Measurements from ENCODE around the gene KLRF2.
A peak's percentile ranks its signal among the peaks of the same experiment; 100 is the strongest.

DNA sequence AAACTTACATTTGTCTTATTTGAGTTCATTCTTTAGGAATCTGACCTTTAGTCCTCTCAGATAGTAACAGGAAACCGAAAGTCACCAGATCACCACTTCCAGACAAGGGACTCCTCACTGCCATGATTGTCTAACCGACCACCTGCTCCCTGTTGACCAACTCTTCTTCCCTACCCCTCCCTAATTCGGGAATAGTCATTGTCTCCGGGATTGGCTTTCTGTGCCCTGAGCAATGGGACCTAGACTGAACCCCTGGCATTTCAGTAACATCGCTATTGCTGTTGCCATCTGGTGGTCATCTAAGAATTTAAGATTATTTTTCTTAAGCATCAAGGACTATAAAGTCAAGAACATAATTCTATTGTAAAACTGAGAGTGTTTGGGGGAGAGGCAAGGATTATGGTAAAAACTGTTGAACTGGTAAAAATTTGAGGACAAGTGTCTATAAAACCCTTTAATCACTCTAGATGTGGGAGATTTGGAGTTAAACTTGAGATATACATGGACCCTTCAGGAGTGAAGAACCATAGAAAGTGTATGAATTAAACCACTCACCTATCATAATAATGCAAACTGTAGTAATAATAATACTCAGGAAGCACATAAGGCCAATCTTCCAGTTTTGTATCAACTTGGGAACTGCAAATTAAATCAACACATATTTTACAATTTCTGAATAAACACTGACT is 44.6 kb downstream of the KLRF2 start:
- TF ChIP-seq, protein P1, sequence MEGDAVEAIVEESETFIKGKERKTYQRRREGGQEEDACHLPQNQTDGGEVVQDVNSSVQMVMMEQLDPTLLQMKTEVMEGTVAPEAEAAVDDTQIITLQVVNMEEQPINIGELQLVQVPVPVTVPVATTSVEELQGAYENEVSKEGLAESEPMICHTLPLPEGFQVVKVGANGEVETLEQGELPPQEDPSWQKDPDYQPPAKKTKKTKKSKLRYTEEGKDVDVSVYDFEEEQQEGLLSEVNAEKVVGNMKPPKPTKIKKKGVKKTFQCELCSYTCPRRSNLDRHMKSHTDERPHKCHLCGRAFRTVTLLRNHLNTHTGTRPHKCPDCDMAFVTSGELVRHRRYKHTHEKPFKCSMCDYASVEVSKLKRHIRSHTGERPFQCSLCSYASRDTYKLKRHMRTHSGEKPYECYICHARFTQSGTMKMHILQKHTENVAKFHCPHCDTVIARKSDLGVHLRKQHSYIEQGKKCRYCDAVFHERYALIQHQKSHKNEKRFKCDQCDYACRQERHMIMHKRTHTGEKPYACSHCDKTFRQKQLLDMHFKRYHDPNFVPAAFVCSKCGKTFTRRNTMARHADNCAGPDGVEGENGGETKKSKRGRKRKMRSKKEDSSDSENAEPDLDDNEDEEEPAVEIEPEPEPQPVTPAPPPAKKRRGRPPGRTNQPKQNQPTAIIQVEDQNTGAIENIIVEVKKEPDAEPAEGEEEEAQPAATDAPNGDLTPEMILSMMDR (IDR thresholded peaks at IDR 0.05; ENCODE audit: insufficient read depth, low read length), result peak; percentile 6
- TF ChIP-seq POLR2AphosphoS5 (IDR thresholded peaks at IDR 0.05; ENCODE audit: low read depth), result no peak

All from HL-60 (cell line).